Measurements from ENCODE around the gene R3HCC1L. TPM values are rescaled to one million over a fixed set of nuclear protein-coding genes. Genes with fewer than 3 reads are reported as not detected.
A peak's percentile ranks its signal among the peaks of the same experiment; 100 is the strongest.

Gene R3HCC1L
- total RNA-seq, 1 donor from 2014 or later, result 13.7 TPM

DNA sequence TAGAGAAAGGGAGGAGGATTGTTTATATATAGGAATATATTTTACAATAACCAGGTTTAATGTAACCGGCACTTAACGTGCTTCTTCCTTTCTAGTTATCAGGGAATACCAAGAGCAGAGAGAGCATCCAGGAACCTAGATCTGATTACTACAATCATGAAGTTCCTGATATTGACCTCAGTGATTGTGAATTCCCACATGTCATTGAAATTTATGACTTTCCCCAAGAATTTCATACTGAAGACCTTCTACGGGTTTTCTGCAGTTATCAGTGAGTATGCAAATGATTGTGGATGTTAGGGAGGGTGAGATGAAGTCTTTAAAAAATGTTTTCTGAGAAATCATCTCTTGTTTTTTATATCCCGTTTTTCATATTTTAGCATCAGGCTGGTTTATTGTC lies 97.0 kb downstream of the R3HCC1L start:
- Histone ChIP-seq H3K4me3 (no peak overlapping the region), H3K36me3 (peaks cover 45% of the 10 kb centered on the region), H3K9me3 (no peaks in the 10 kb centered on the region), H3K27me3 (no peaks in the 10 kb centered on the region), H3K27ac (no peak overlapping the region), H3K4me1 (no peaks in the 10 kb centered on the region)
- DNase-seq, result no peak
- TF ChIP-seq, protein P1, sequence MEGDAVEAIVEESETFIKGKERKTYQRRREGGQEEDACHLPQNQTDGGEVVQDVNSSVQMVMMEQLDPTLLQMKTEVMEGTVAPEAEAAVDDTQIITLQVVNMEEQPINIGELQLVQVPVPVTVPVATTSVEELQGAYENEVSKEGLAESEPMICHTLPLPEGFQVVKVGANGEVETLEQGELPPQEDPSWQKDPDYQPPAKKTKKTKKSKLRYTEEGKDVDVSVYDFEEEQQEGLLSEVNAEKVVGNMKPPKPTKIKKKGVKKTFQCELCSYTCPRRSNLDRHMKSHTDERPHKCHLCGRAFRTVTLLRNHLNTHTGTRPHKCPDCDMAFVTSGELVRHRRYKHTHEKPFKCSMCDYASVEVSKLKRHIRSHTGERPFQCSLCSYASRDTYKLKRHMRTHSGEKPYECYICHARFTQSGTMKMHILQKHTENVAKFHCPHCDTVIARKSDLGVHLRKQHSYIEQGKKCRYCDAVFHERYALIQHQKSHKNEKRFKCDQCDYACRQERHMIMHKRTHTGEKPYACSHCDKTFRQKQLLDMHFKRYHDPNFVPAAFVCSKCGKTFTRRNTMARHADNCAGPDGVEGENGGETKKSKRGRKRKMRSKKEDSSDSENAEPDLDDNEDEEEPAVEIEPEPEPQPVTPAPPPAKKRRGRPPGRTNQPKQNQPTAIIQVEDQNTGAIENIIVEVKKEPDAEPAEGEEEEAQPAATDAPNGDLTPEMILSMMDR (IDR thresholded peaks at IDR 0.05), result no peak
- no peak for ATAC-seq
- intact Hi-C loops (cut with DNase I), result no loop called here

DNA sequence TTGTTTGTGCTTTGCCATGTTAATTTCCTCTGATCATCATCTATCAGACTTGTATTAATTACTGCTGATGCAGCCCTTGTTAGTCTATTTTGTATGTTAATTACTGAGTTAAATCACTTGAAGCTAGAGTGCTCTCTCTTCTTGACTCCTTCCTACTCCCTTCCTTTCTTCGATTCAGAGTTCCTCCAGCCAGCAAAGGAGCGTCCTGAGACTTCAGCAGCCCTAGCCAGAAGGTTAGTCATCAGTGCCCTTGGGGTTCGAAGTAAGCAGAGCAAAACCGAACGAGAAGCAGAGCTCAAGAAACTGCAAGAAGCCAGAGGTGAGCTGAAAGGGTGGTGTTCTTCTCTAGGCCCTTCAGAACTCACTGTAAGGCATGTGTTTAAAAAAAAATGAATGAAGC lies 101.4 kb downstream of the R3HCC1L start:
- intact Hi-C loops (cut with DNase I), result no loop called here
- Histone ChIP-seq H3K4me1 (no peaks in the 10 kb centered on the region), H3K4me3 (no peak overlapping the region), H3K27ac (no peak overlapping the region), H3K9me3 (no peaks in the 10 kb centered on the region), H3K36me3 (peaks cover 80% of the 10 kb centered on the region), H3K27me3 (no peaks in the 10 kb centered on the region)
- ATAC-seq, result no peak
- DNase-seq, result no peak
- TF ChIP-seq, protein P1 (IDR thresholded peaks at IDR 0.05), result no peak

DNA sequence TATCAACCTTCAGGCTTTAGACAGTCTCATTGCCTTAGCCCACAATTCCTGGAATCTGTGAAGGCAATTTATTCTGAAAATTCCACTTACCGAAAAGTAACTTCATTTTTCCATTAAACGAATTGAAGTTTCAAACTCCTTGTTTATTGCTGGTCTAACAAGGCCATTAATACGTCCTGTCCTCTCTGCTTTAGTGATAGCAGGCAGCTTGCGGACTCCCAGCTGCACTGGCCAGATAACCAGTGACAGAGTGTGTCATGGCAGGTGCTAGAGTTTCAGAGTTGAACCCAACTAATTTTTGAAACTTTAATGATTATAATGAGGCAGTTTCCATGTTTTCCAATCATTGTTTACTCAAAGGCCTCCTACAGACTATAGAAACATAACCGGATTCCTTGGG lies 102.4 kb downstream of the R3HCC1L start:
- ATAC-seq (no peak), DNase-seq (no peak)
- TF ChIP-seq, protein P1 (IDR thresholded peaks at IDR 0.05), result no peak
- no peak overlapping the region for H3K27ac ChIP-seq
- no peaks in the 10 kb centered on the region for H3K27me3 ChIP-seq
- H3K36me3 ChIP-seq, result peaks cover 73% of the 10 kb centered on the region
- no peak overlapping the region for H3K4me3 ChIP-seq
- no peaks in the 10 kb centered on the region for H3K4me1 ChIP-seq
- intact Hi-C loops (cut with DNase I), result no loop called here
- no peaks in the 10 kb centered on the region for H3K9me3 ChIP-seq

- ATAC-seq, result no peak
- Histone ChIP-seq H3K4me3 (no peak overlapping the region), H3K27me3 (no peaks in the 10 kb centered on the region), H3K36me3 (peaks cover 80% of the 10 kb centered on the region), H3K4me1 (no peaks in the 10 kb centered on the region), H3K9me3 (no peaks in the 10 kb centered on the region), H3K27ac (no peak overlapping the region)
- TF ChIP-seq, protein P1 (IDR thresholded peaks at IDR 0.05), result no peak
- intact Hi-C loops (cut with DNase I), result no loop called here
- DNase-seq, result no peak
Observed at GRCh38 chr10:98238391-98238790, 103.9 kb downstream of the R3HCC1L start.

DNA sequence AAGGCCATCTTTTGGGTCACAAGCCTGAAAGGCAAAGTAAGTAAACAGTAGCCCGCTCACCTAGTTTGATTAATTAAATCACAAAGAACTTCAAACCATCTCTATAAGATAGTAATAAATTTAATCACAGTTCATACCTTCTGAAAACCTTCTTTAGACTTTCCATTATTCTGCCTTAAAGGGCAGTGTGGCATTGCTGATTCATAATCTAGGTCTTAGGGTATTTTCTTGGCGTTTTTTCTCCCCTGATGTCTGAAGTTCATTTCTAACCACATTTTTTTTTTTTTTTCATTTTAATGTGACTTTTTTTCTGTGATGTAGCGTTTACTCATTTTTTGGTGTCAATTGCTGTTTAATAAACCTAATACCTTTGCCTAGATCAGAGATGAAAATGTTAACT lies 106.1 kb downstream of the R3HCC1L start:
- no peak overlapping the region for H3K27ac ChIP-seq
- H3K27me3 ChIP-seq, result no peaks in the 10 kb centered on the region
- no peaks in the 10 kb centered on the region for H3K9me3 ChIP-seq
- intact Hi-C loops (cut with DNase I), result no loop called here
- ATAC-seq, result no peak
- H3K36me3 ChIP-seq, result peaks cover 80% of the 10 kb centered on the region
- H3K4me3 ChIP-seq, result no peak overlapping the region
- H3K4me1 ChIP-seq, result no peaks in the 10 kb centered on the region
- TF ChIP-seq, protein P1 (IDR thresholded peaks at IDR 0.05), result no peak
- DNase-seq, result no peak

DNA sequence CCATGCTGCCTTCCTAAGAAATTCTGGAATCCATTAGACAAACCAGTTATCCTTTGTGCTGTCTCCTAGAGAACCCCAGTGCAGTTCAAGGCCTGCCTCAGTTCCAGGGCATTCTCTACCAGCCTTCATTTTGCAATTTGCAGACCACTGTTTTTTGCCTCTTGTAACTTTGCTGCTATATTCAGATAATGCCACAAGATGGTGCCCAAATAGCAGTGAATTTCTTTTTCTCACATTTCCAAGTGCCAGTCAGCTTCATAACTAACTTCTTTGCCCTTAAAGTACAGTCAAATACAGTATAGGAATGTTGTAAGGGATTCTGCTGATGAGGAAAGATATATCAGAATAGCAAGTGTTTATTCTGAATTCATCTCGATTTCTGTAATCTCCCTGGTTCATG lies 108.4 kb downstream of the R3HCC1L start:
- H3K4me3 ChIP-seq, result no peak overlapping the region
- ATAC-seq (no peak), DNase-seq (no peak)
- H3K27ac ChIP-seq, result no peak overlapping the region
- H3K9me3 ChIP-seq, result no peaks in the 10 kb centered on the region
- peaks cover 80% of the 10 kb centered on the region for H3K36me3 ChIP-seq
- intact Hi-C loops (cut with DNase I), result no loop called here
- TF ChIP-seq, protein P1 (IDR thresholded peaks at IDR 0.05), result peak; percentile 34
- H3K27me3 ChIP-seq, result no peaks in the 10 kb centered on the region
- H3K4me1 ChIP-seq, result peaks cover 6% of the 10 kb centered on the region
